ENCODE data around the gene UBE2S.
"Not testable (repeated sequence)": the region's sequence is repeated elsewhere in the genome, so short reads cannot be mapped to it uniquely, and the experiment has no call there.

The UBE2S gene

GRCh38 chr19:55439052-55439451, 31.5 kb upstream of the UBE2S start:
- no peak for DNase-seq

- no peak for DNase-seq
These were observed 29.8 kb upstream of the UBE2S start for GRCh38 chr19:55437410-55437809.

GRCh38 chr19:55436847-55437246, 29.3 kb upstream of the UBE2S start:
- peak; percentile 43 for DNase-seq

- no peak for DNase-seq
These were observed 27.4 kb upstream of the UBE2S start for GRCh38 chr19:55435020-55435419.

- no peak for DNase-seq
These were observed 26.9 kb upstream of the UBE2S start for GRCh38 chr19:55434356-55434919.

- DNase-seq: no peak
These were observed 25.7 kb upstream of the UBE2S start for GRCh38 chr19:55433292-55433691.

- DNase-seq: no peak
These were observed 24.8 kb upstream of the UBE2S start for GRCh38 chr19:55432241-55432959.

- no peak for DNase-seq
These were observed 23.6 kb upstream of the UBE2S start for GRCh38 chr19:55431183-55431582.

- DNase-seq: no peak
These were observed 18.5 kb upstream of the UBE2S start for GRCh38 chr19:55426042-55426441.

- no peak for DNase-seq
These were observed 16.9 kb upstream of the UBE2S start for GRCh38 chr19:55424518-55424917.

- DNase-seq: no peak
These were observed 15.8 kb upstream of the UBE2S start for GRCh38 chr19:55423225-55424005.

GRCh38 chr19:55421281-55421680, 13.7 kb upstream of the UBE2S start:
- DNase-seq: not testable (repeated sequence)

- DNase-seq: no peak
These were observed 12.1 kb upstream of the UBE2S start for GRCh38 chr19:55419624-55420236.

GRCh38 chr19:55419103-55419502, 11.5 kb upstream of the UBE2S start:
- DNase-seq: no peak

GRCh38 chr19:55418185-55418584, 10.6 kb upstream of the UBE2S start:
- peak; percentile 50 for DNase-seq

- no peak for DNase-seq
These were observed 2.6 kb upstream of the UBE2S start for GRCh38 chr19:55410168-55410567.

GRCh38 chr19:55409179-55409578, 1.6 kb upstream of the UBE2S start:
- not testable (repeated sequence) for DNase-seq

- DNase-seq: no peak
These were observed 915 bp upstream of the UBE2S start for GRCh38 chr19:55408533-55408872.

- DNase-seq: peak; percentile 99
These were observed 378 bp upstream of the UBE2S start for GRCh38 chr19:55407800-55408532.

- peak; percentile 2 for DNase-seq
These were observed 600 bp downstream of the UBE2S start for GRCh38 chr19:55406826-55407549.

GRCh38 chr19:55406091-55406825, 1.3 kb downstream of the UBE2S start:
- no peak for DNase-seq

GRCh38 chr19:55405638-55406037, 1.9 kb downstream of the UBE2S start:
- no peak for DNase-seq
